Epidermal melanocyte (primary cell): Measurements from ENCODE around the gene B4GALNT3.

Experiments used
- DNase-seq: peaks from one replicate; pipeline ENCODE4 v3.0.0; 2011; ENCODE audit warnings: low spot score; ENCODE audit not compliant: insufficient read length

Gene B4GALNT3

GRCh38 chr12:558580-558979 lies 98.8 kb downstream of the B4GALNT3 start:
- no peak for DNase-seq

GRCh38 chr12:559208-559905 lies 99.6 kb downstream of the B4GALNT3 start:
- no peak for DNase-seq

GRCh38 chr12:559906-560455 lies 100.2 kb downstream of the B4GALNT3 start:
- no peak for DNase-seq

- no peak for DNase-seq
Observed at GRCh38 chr12:560691-561390, 101.1 kb downstream of the B4GALNT3 start.

GRCh38 chr12:561391-561705 lies 101.6 kb downstream of the B4GALNT3 start:
- no peak for DNase-seq

- no peak for DNase-seq
Observed at GRCh38 chr12:561908-562593, 102.3 kb downstream of the B4GALNT3 start.

GRCh38 chr12:562634-563033 lies 102.9 kb downstream of the B4GALNT3 start:
- DNase-seq: no peak

- DNase-seq: no peak
Observed at GRCh38 chr12:563250-563781, 103.6 kb downstream of the B4GALNT3 start.

- DNase-seq: no peak
Observed at GRCh38 chr12:563787-564298, 104.1 kb downstream of the B4GALNT3 start.

GRCh38 chr12:565161-565560 lies 105.4 kb downstream of the B4GALNT3 start:
- DNase-seq: no peak

- no peak for DNase-seq
Observed at GRCh38 chr12:565589-566105, 105.9 kb downstream of the B4GALNT3 start.

GRCh38 chr12:568486-568885 lies 108.7 kb downstream of the B4GALNT3 start:
- no peak for DNase-seq

- no peak for DNase-seq
Observed at GRCh38 chr12:569091-569676, 109.4 kb downstream of the B4GALNT3 start.

GRCh38 chr12:569803-570434 lies 110.2 kb downstream of the B4GALNT3 start:
- peak; percentile 95 for DNase-seq

GRCh38 chr12:570435-570920 lies 110.7 kb downstream of the B4GALNT3 start:
- peak; percentile 90 for DNase-seq

- DNase-seq: no peak
Observed at GRCh38 chr12:570921-571794, 111.4 kb downstream of the B4GALNT3 start.

GRCh38 chr12:571795-572531 lies 112.2 kb downstream of the B4GALNT3 start:
- DNase-seq: no peak

- DNase-seq: no peak
Observed at GRCh38 chr12:572532-572899, 112.8 kb downstream of the B4GALNT3 start.

GRCh38 chr12:573232-573631 lies 113.5 kb downstream of the B4GALNT3 start:
- DNase-seq: no peak
